Measurements from ENCODE around the gene MTARC1. TPM values are rescaled to one million over a fixed set of nuclear protein-coding genes. Genes with fewer than 3 reads are reported as not detected.

The MTARC1 gene
- polyA plus RNA-seq (2013, experiment 1 of 2; ENCODE audit: insufficient read length): 0.58 TPM
- 0.96 TPM for polyA plus RNA-seq (2013, experiment 2 of 2; ENCODE audit: insufficient read length)

DNA sequence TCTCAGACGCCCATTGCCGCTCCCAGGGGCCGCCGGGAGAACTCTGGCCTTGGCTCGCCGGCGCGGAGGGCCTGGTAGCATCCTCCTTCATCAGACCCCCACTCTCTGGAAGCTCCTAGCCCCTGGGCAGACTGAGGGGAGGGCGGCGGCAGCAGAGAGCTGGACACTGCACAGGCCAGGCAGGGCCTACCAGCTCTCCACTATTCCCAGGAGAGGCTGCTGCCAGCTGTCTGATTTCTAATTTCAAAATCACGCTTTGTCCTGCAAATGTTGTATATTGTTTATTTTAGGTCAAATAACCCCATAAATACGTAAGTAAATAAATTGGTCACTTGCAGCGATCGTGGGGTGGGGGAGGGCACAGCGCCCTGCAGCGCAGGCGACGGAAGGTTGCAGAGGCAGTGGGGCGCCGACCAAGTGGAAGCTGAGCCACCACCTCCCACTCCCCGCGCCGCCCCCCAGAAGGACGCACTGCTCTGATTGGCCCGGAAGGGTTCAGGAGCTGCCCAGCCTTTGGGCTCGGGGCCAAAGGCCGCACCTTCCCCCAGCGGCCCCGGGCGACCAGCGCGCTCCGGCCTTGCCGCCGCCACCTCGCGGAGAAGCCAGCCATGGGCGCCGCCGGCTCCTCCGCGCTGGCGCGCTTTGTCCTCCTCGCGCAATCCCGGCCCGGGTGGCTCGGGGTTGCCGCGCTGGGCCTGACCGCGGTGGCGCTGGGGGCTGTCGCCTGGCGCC lies at the start of gene MTARC1:
Gene MTARC1, plus strand, starts transcription at position 577 of the 732 bp plus-strand sequence. Its CDS starts 32 bp downstream, at position 609.
- DNase-seq: peak; percentile 45

DNA sequence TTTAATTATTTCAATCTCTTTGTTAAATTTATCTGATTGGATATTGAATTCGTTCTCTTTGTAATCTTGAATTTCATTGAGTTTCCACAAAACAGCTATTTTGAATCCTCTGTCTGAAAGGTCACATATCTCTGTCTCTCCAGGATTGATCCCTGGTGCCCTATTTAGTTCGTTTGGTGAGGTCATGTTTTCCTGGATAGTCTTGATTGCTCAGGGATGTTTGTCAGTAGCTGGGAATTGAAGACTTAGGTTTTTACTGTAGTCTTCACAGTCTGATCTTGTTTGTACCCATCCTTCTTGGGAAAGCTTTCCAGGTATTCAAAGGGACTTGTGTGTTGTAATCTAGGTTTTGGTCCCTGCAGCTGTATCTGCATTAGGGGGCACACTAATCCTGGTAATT lies 45.4 kb upstream of the MTARC1 start:
- no peak for DNase-seq

DNA sequence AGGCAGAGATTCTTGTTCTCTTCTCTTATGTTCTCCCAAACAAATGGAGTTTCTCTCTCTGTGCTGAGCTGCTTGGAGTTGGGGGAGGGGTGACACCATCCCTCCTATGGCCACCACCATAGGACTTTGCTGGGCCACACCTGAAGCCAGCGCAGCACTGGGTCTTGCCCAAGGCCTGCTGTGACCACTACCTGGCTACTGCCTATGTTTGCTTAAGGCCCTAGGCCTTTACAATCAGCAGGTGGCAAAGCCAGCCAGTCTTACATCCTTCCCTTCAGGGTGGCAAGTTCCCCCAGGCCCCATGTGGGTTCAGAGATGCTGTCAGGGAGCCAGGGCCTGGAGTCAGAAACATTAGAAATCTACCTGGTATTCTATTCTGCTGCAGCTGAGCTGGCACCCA lies 44.9 kb upstream of the MTARC1 start:
- DNase-seq: no peak

DNA sequence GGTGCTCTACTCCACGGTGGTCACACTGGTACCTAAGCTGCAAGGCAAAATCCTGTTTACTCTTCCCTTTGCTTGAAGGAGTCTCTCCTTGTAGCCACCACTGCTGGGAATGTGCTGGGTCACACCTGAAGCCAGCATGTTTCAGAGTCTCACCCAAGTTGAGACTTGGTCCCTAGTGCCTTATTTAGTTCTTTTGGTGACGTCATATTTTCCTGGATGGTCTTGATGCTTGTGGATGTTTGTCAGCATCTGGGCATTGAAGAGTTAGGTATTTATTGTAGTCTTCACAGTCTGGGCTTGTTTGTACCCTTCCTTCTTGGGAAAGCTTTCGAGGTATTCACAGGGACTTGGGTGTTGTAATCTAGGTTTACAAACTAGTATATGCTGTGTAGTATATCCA lies 44.2 kb upstream of the MTARC1 start:
- no peak for DNase-seq

DNA sequence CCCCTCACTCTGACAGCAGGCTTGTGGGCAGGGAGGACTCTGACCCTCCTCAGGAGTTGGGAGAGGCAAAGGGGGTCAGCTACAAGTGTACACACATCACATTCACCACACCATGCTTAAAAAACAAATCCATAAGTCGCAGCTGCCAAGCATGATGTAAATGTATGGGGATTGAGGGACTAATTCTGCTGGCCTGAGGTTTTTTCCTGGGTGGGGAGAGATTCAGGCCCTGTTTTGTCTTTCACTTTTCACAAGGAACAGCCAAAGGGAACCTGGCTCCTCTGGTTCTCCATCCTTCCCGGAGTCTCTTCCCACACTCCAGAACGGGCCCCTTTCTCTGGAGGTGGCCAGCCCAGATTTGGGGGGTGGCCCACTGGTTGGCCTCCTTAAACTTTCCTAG lies 39.9 kb upstream of the MTARC1 start:
- DNase-seq: no peak

DNA sequence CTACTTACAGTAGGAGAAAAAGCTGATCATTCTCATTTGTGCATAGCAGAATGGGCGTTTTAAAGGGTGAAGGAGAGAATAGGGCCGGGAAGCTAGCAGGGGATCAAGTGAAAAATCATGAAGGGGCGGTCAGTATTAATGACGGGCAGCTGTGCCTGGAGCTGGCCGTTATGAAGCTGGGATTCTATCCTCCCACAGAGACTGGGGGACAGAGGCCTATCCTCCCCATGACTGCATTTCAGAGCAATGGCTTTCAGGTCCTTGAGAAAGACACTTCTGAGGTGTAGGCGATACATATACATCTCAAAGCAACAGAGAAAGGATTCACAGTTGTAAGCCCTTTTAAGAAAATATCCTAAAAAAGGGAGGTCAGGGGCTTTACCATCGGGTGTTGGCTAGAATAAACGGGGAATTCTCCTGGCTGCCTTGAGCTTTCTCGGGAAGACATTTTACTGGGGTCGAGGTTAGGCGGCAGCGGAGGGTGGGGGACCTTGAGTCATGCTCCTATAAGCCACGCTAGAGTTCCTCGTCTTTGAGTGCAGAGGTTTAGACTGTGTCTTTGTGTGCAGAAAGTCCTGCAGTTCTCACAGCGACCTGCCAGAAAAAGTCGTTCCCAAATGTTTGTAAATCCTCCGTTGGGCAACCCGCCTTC lies 39.1 kb upstream of the MTARC1 start:
- no peak for DNase-seq

DNA sequence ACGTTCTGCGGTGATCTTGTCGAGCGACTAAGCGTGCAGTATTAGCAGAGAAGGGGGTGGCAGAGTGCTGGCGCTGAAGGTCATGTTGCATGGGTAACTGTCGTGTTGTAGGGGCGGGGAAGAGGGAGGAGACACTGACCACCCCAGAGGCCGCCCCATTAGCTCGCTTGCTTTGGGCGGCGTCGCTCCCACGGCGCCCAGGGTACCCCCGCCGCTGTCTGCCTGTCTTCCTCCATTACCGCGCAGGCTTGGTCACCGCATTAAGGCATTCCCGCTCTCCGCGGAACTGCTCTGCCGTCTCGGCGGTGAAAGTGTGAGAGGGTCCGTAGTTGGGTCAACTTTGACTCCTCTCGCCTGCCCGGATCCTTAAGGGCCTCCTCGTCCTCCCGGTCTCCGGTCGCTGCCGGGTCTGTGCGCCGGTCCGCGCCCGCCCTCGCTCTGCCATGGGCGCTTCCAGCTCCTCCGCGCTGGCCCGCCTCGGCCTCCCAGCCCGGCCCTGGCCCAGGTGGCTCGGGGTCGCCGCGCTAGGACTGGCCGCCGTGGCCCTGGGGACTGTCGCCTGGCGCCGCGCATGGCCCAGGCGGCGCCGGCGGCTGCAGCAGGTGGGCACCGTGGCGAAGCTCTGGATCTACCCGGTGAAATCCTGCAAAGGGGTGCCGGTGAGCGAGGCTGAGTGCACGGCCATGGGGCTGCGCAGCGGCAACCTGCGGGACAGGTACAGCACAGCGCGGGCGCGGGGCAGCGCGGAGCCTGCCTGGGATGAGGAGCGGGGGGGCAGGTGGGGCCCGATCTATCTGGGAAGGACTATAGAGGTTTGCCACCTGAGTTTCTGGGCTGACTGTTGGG lies 38.4 kb upstream of the MTARC1 start, which contains the start of gene MTARC2:
Gene MTARC2, plus strand, starts transcription at position 234 of the 846 bp plus-strand sequence. Its CDS starts 210 bp downstream, at position 444.
- peak; percentile 67 for DNase-seq

DNA sequence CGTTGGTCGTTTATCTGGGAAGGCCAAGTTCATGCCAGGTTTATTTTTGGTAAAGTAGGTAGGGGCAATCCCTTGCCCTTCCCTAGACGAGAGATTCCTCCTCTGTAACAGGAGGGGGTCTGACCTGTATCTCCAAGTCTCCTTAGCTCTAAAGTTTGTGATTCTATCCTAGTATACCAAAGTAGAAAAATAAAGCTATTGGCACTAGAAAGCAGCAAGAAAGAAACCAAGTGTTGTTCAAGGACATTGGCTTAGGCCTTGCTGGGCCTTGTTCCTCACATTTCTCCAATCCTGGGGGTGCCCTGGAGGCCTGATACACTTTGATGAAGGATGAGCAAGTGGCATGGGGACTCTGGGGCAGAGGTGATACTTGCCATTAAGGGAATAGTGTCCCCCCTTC lies 37.8 kb upstream of the MTARC1 start:
- no peak for DNase-seq

DNA sequence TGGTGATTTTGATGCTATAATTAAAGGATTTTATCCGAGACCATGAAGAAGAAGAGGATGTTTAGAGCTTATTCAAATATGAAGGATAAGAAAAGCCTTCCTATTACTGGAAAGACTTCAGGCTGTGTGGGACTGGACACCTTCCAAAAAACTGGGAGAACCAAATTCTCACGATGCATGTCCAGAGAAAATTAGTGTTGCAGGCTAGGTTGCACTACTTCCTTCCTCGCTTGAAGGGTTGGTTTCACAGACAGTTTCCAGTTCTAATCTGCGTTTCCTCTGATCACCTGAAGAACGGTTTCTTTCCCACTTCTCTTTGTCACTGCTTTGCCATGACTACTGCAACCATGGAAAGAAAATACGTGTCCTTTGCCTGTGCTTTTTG lies 36.6 kb upstream of the MTARC1 start:
- no peak for DNase-seq

DNA sequence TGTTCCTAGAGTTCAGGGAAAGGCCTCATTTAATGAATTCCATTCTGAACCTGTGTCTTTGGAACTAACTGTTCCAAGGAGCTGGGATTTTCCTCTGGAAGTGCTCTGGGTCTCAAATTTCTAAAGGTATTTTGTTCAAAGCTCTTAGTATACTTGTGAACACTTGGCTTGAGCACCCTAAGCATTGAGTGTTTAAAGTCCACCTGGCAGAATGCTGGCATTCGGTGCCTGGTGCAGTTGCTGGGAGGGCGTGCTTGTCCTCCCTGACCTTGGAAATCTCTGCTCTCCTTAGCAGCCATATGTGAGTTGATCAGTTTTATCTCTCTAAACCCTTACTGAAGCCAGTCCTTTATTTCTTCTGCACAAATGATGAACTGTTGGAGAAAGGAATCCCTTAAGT lies 35.6 kb upstream of the MTARC1 start:
- DNase-seq: no peak

DNA sequence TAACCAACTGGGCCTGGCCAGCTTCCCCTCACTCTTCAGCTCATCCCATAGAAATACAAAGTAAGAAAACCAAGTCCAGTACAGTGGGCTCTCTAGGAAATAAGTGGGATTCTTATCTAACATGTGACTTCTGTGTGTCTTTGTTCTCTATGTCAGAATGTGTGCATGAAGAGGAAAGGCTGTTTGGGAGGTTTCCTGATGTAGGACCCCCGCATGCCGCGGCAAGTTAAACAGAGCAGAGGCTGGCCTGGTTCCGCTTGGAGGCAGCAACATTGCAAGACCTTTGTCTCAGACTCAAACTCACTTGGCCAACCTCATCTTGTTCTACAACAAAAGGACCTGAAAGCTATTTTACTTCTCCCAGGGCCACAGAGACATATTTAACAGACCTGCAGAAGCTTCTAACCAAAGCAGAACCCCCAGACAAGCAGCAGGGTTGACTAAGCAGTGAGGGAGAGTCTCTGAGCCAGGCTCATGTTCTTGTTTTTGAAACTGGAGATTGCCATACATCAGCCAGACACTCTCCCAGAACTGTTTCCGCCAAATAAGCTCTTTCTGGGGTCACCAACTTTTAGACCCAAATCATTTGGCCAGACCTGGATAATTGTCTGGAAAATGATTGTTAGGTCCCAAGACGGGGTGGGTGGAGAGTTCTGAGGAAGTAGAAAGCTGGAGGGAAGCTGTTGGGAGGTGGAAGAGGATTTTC lies 32.3 kb upstream of the MTARC1 start:
- DNase-seq: no peak

DNA sequence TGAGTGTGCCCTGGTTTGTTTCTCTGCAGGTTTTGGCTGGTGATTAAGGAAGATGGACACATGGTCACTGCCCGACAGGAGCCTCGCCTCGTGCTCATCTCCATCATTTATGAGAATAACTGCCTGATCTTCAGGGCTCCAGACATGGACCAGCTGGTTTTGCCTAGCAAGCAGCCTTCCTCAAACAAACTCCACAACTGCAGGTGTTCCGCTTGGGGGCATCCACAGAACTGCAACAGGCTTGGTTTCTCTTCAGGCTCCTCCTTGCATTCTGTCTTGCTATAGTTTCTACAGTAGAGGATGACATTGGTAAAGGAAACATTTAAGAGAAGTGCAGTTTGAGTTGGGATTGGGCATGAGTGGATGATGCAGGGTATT lies 31.8 kb upstream of the MTARC1 start:
- no peak for DNase-seq

DNA sequence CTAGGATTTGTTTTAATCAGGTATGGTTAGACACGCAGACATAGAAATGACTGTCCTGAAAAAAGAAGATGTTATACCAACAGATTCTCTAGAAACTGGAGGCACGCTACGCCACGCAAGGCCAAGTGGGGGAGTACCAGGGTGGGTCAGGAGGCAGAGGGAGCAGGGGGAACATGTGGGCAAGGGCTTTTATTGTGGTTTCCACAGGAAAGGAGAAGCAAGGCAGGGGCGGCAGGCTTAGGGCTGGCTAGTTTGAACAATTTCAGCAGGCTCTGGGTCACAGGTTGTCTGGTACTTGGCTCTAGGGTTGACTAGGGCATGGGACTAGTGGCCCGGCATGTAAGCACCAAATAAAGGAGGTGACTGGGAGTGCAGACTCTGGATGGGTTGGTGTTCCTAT lies 31.4 kb upstream of the MTARC1 start:
- DNase-seq: no peak

DNA sequence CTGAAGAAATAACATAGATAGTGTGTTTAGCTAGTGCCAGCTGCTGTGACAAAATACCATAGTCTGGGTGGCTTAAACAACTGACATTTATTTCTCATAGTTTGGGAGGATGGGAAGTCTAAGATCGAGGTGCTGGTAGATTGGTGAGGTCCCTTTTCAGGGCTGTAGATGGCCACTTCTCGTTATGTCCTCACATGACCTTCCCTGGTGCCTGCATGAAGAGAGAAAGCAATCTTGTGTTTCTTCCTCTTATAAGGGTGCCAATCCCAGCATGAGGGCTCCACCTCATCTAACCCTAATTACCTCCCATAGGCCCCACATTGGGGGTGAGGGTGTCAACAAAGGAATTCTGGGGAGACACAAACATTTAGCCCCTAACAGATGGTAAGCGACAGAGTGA lies 29.3 kb upstream of the MTARC1 start:
- no peak for DNase-seq

DNA sequence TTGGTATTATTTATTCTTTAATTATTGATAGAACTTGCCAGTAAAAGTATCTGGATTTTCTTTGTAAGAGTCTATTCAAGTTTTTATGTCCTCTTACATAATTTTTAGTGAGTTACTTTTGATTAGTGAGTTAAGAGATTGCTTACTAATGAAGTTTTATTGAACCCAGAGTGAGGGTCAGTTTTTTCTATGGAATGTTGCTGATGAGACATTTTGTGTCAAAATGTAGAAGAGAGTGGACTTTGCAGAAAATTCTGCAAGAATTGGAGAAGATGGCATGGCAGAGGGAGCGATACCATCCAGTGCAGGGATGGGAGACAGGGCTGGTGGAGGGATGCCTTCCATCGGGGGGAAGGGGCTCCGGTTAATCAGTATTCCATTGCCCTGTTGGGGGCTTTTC lies 27.6 kb upstream of the MTARC1 start:
- no peak for DNase-seq

DNA sequence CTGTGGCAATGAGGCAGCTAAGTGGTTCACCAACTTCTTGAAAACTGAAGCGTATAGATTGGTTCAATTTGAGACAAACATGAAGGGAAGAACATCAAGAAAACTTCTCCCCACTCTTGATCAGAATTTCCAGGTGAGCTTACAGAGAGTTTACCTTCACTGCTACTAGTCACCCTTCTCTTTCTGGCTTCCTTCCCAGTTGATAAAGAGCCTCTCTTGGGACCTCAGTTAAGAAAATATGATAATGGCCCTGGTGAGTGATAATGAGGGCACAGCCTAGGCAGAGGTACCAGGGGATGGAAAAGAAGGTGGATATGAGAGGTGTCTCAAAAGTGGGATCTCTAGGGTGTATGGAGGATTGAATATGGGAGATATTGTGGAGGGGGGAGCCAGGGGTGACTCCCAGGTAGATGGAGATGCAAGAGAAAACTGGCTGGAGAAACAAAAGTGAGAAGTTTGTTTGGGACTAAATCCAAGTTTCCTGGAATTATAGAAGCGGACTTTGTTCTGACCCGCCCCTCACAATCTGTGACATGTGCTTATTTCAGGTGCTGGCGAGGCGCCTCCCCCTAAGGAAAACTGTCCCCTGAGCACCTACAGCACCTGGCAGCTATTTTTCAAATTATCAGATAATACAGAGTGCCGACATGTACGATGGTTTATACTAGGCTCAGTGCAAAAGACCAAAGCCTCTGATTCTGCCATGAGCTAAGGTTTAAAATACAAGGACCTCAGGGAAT lies 24.9 kb upstream of the MTARC1 start:
- DNase-seq: no peak

DNA sequence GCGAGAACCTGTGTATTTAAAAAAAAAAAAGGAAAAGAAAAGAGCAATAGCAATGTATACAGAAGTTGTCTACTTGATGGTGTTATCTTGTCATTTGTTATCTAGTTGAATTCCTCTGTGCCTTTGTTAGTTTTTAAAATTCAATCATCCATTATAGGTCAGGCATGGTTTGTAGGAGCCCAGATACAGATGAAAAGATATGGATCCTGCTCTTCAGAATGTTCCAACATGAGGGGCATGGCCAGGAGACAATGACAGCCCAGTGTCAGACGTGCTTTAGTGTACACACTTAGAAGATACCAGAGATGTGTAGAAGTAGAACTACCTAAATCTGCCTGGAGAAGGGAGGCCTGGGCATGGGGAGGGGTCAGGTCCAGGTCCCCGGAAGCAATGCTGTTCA lies 22.0 kb upstream of the MTARC1 start:
- no peak for DNase-seq

DNA sequence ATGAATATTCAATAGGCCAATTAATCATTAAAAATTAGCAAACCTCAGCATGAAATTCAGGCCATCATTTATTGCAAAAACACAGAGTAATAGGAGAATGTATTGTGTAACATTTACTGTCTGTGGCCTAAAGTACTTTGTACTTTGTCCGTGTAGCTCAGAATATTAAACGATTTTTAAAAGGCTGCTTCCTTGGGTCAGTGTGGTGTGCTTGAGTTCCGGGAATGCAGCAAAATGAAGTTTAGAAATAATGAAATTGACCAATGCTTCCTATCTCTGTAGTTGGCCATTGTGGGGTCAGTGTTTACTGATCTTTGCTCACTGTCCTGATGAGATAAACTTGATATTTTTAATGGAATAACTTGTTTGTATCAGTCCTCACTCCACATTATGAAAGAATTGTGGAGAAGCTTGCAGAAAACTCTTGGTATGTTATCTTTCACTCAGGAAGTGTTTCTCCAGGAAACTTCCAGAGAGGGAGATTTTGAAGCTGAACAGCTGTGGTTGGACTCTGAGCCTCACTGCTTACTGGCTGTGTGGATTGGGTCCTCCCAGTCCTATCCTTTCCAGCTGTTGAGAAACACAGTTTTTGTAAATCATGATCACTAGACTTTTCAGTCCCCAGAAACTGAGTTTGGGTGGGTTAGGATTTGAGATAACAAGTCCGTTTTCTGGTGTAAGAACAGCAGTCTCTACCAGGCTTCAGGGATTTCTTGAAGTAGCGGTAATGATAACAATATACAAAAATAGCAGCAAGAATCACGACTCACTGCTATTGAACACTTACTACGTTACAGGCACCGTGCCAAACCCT lies 19.2 kb upstream of the MTARC1 start:
- DNase-seq: no peak

DNA sequence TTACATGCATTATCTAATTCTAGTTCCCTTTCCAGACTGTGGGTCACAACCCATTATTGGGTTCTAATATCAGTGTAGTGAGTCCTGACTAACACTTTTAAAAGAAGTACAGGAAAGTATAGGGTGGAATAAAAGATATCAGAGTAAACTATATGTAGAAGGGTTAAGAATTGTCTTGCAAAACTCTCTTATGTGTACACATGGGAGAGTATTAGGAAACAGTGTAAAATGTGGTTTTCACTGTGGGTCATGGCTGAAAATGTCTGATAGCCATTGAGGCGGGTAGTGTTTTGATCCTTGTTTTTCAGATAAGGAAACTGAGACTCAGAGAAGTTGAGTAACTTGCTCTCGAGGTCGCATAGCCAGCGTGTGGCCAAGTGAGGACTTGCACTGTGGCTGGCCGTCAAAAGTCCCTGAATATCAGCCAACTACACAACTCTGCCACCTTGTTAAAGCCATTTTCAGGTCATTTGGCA lies 18.5 kb upstream of the MTARC1 start:
- DNase-seq: no peak

DNA sequence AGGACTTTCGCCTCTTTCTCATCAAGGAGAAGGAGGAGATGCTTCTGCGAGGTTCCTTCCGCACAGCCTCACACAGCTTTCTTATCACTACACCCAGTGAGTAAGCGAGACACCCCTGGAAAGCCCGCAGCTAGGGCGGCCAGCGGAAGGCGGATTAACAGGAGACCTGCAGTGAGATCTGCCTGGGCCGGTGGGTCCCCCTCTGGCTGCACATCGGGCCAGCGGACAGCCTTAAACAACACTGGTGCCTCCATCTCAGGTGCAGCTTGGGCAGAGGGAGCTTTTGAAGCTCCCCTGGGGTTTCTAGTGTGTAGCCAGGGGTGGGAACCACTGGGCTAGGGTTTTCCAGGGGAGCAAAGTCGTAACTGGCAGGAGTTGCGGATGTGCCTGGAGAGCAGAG lies 17.5 kb upstream of the MTARC1 start:
- no peak for DNase-seq
